ENCODE results near the gene SOX18.

DNA sequence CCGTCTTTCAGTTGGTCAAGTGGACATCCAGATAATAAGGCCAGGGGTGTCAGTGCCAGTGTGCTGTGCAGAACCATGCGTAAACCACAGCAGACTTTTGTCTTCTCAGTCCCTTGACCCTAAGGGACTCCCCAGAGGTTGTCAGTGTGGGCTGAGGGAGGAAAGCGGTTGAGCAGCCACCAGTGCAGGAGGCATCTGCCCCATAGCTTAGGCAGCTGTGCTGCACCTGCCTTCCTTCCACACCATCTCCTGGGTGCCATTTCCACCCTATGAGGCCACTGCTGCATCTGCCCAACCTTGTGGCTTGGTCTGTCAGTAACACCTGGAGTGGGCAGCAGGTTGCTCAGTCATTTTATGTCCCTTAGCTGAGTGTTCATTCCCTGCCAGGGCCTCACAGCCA is 42.5 kb downstream of the SOX18 start:
- TF ChIP-seq, protein P1, sequence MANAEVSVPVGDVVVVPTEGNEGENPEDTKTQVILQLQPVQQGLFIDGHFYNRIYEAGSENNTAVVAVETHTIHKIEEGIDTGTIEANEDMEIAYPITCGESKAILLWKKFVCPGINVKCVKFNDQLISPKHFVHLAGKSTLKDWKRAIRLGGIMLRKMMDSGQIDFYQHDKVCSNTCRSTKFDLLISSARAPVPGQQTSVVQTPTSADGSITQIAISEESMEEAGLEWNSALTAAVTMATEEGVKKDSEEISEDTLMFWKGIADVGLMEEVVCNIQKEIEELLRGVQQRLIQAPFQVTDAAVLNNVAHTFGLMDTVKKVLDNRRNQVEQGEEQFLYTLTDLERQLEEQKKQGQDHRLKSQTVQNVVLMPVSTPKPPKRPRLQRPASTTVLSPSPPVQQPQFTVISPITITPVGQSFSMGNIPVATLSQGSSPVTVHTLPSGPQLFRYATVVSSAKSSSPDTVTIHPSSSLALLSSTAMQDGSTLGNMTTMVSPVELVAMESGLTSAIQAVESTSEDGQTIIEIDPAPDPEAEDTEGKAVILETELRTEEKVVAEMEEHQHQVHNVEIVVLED (CRISPR knock-in tag; IDR thresholded peaks at IDR 0.05; ENCODE audit: borderline replicate concordance): no peak
- TF ChIP-seq, protein P2, sequence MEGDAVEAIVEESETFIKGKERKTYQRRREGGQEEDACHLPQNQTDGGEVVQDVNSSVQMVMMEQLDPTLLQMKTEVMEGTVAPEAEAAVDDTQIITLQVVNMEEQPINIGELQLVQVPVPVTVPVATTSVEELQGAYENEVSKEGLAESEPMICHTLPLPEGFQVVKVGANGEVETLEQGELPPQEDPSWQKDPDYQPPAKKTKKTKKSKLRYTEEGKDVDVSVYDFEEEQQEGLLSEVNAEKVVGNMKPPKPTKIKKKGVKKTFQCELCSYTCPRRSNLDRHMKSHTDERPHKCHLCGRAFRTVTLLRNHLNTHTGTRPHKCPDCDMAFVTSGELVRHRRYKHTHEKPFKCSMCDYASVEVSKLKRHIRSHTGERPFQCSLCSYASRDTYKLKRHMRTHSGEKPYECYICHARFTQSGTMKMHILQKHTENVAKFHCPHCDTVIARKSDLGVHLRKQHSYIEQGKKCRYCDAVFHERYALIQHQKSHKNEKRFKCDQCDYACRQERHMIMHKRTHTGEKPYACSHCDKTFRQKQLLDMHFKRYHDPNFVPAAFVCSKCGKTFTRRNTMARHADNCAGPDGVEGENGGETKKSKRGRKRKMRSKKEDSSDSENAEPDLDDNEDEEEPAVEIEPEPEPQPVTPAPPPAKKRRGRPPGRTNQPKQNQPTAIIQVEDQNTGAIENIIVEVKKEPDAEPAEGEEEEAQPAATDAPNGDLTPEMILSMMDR (CRISPR knock-in tag; IDR thresholded peaks at IDR 0.05): no peak
- TF ChIP-seq SIN3A (IDR thresholded peaks at IDR 0.05; ENCODE audit: borderline replicate concordance, low read depth, low read length): no peak

Data from HepG2 (cell line).